DMS114 treated with DMSO at 0.1 percent for 48 hours (cell line): Measurements from ENCODE around the gene NRP1.
"Not testable (repeated sequence)": the region's sequence is repeated elsewhere in the genome, so short reads cannot be mapped to it uniquely, and the experiment has no call there.

ENCODE experiments used
- DNase-seq: peaks from one replicate; lab custom pipeline; 2025; ENCODE audit not compliant: unreplicated experiment; lab: John Stamatoyannopoulos, UW

NRP1 gene

GRCh38 chr10:33334153-33334804 is at the start of gene NRP1:
NRP1 (minus strand) TSS chr10:33334667; CDS start chr10:33334382, 285 bp downstream.
- DNase-seq, result peak; percentile 14

GRCh38 chr10:33384201-33384600 is 49.7 kb upstream of the NRP1 start:
- DNase-seq, result not testable (repeated sequence)

- no peak for DNase-seq
Measured at GRCh38 chr10:33382921-33383713, 48.6 kb upstream of the NRP1 start.

- no peak for DNase-seq
Measured at GRCh38 chr10:33382216-33382600, 47.7 kb upstream of the NRP1 start.

- no peak for DNase-seq
Measured at GRCh38 chr10:33381451-33382215, 47.2 kb upstream of the NRP1 start.

- no peak for DNase-seq
Measured at GRCh38 chr10:33377658-33378025, 43.2 kb upstream of the NRP1 start.

- no peak for DNase-seq
Measured at GRCh38 chr10:33376976-33377657, 42.6 kb upstream of the NRP1 start.

GRCh38 chr10:33376476-33376875 is 42.0 kb upstream of the NRP1 start:
- no peak for DNase-seq

- DNase-seq, result no peak
Measured at GRCh38 chr10:33373263-33373662, 38.8 kb upstream of the NRP1 start.

- no peak for DNase-seq
Measured at GRCh38 chr10:33371234-33371633, 36.8 kb upstream of the NRP1 start.

- DNase-seq, result no peak
Measured at GRCh38 chr10:33370434-33370930, 36.0 kb upstream of the NRP1 start.

- DNase-seq, result no peak
Measured at GRCh38 chr10:33368086-33368485, 33.6 kb upstream of the NRP1 start.

GRCh38 chr10:33365871-33366411 is 31.5 kb upstream of the NRP1 start:
- DNase-seq, result no peak

GRCh38 chr10:33365301-33365700 is 30.8 kb upstream of the NRP1 start:
- DNase-seq, result no peak

- DNase-seq, result no peak
Measured at GRCh38 chr10:33363106-33363505, 28.6 kb upstream of the NRP1 start.

- DNase-seq, result no peak
Measured at GRCh38 chr10:33358016-33358415, 23.5 kb upstream of the NRP1 start.

GRCh38 chr10:33355274-33355673 is 20.8 kb upstream of the NRP1 start:
- no peak for DNase-seq

GRCh38 chr10:33353853-33354252 is 19.4 kb upstream of the NRP1 start:
- DNase-seq, result no peak

- no peak for DNase-seq
Measured at GRCh38 chr10:33353334-33353733, 18.9 kb upstream of the NRP1 start.

- DNase-seq, result no peak
Measured at GRCh38 chr10:33352615-33353014, 18.1 kb upstream of the NRP1 start.

GRCh38 chr10:33352175-33352574 is 17.7 kb upstream of the NRP1 start:
- no peak for DNase-seq
